ENCODE measurements around the gene ERICH6.

Gene ERICH6

DNA sequence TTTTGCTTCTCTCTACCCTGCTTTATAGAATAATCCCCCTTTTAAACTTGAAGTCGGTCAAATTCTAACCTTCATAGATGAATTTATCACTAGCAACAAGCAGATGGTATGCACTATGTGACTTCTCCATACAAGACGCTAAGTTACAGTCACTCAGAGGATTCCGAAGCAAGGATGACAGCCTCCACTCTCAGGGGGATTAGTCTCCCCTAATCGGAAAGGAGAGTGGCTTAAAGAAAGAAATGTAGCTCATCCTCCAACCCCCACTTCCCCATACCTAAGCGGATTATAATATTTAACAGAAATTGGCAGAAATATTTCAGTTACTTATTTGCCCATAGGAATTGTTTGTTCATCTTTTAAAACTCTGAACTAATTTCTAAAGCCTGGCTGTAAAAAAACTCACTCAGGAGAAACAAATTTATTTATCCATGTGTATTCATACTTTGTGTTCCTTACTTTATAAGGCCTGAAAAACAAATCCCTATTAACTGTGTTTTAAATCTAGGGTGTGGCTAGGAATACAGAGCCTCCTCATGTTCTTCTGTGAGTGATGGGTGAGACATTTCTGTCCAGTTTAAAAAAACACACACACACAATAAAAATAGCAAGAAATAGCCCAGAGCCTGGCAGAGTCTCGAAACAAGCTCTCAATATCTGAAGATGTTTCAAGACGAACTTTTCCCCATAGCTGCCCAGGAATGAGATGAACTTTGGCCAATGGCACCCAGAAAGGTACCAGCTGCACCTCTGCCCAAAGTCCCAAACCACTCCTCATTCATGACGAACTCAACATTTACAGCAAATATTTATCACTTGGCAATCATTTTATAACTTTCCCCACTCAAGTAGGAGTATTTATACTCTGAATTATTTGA is 40.6 kb upstream of the ERICH6 start:
- no peak overlapping the region for H2AFZ ChIP-seq (ENCODE audit: insufficient read depth, low read length, poor library complexity)
- no peak overlapping the region for H4K12ac ChIP-seq (ENCODE audit: low read depth, low read length)
- no peak overlapping the region for H2BK12ac ChIP-seq (ENCODE audit: low read length)
- H2AK5ac ChIP-seq (ENCODE audit: low read length), result no peak overlapping the region
- H3K23ac ChIP-seq (ENCODE audit: low read length), result no peak overlapping the region
- peak overlapping the region; percentile 8 for H3K27ac ChIP-seq (ENCODE audit: low read depth, low read length)
- no peak overlapping the region for H4K91ac ChIP-seq (ENCODE audit: low read depth, low read length)
- no peak for DNase-seq
- H3K4me2 ChIP-seq (ENCODE audit: low read length), result no peak overlapping the region
- no peak overlapping the region for H2BK5ac ChIP-seq (ENCODE audit: low read depth, low read length, poor library complexity)
- no peaks in the 10 kb centered on the region for H3K9me3 ChIP-seq (ENCODE audit: insufficient read depth, low read depth, low read length)
- peaks cover 4% of the 10 kb centered on the region for H3K79me2 ChIP-seq (ENCODE audit: control insufficient read depth, insufficient read depth, low read length, poor library complexity)
- H4K8ac ChIP-seq (ENCODE audit: low read depth, low read length), result no peak overlapping the region
- H2BK120ac ChIP-seq (ENCODE audit: insufficient read depth, low read length, poor library complexity), result no peak overlapping the region
- H3K9ac ChIP-seq (ENCODE audit: low read length), result no peak overlapping the region
- peaks cover 9 to 19% of the 10 kb centered on the region in 2 experiments for H3K4me1 ChIP-seq (ENCODE audit: control insufficient read depth in 1 of 2, insufficient read depth in 2 of 2, low read length in 2 of 2)
- H3K4ac ChIP-seq (ENCODE audit: low read depth, low read length), result no peak overlapping the region
- peaks cover 1% of the 10 kb centered on the region for H3K79me1 ChIP-seq (ENCODE audit: low read length)
- WGBS (ENCODE audit: extremely low coverage, insufficient coverage, insufficient read length), result no CpG with 5 or more reads among the region's 8 CpGs
- no peak overlapping the region for H3K4me3 ChIP-seq (ENCODE audit: low read depth, low read length)
- no peaks in the 10 kb centered on the region for H3K27me3 ChIP-seq (ENCODE audit: insufficient read depth, low read length)
- no peak overlapping the region for H3K18ac ChIP-seq (ENCODE audit: low read length)
- H3K14ac ChIP-seq (ENCODE audit: low read length), result no peak overlapping the region
- H3K36me3 ChIP-seq (ENCODE audit: control insufficient read depth in 1 of 2, insufficient read depth in 2 of 2, low read length in 2 of 2), result peaks cover 6 to 15% of the 10 kb centered on the region in 2 experiments

DNA sequence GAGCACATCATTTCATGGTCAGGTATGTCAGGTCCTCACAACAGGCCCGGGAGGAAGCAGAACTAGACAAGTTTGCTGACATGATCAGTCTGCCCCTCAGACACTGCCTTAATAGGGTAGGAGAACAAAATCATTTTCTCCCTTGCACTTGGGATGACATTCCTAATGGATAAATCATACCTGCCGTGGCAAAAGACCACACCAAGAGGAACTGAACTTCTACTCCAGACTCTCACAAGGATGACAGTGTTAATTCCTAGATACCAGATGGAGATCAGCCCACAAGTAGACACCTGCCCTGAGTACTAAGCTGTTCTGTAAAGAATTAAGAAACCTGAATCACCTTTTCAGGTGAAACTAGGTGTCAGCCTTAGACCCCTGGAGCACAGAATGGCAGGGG is 39.8 kb upstream of the ERICH6 start:
- no peak overlapping the region for H4K91ac ChIP-seq (ENCODE audit: low read depth, low read length)
- H3K4me3 ChIP-seq (ENCODE audit: low read depth, low read length), result no peak overlapping the region
- H3K4ac ChIP-seq (ENCODE audit: low read depth, low read length), result no peak overlapping the region
- H4K12ac ChIP-seq (ENCODE audit: low read depth, low read length), result no peak overlapping the region
- WGBS (ENCODE audit: extremely low coverage, insufficient coverage, insufficient read length), result no CpG with 5 or more reads among the region's 2 CpGs
- H2AK5ac ChIP-seq (ENCODE audit: low read length), result no peak overlapping the region
- peaks cover 4% of the 10 kb centered on the region for H3K79me2 ChIP-seq (ENCODE audit: control insufficient read depth, insufficient read depth, low read length, poor library complexity)
- H3K36me3 ChIP-seq (ENCODE audit: control insufficient read depth in 1 of 2, insufficient read depth in 2 of 2, low read length in 2 of 2), result peaks cover 6 to 15% of the 10 kb centered on the region in 2 experiments
- H2BK12ac ChIP-seq (ENCODE audit: low read length), result no peak overlapping the region
- no peaks in the 10 kb centered on the region for H3K27me3 ChIP-seq (ENCODE audit: insufficient read depth, low read length)
- peak overlapping the region; percentile 32 for H4K8ac ChIP-seq (ENCODE audit: low read depth, low read length)
- H3K4me1 ChIP-seq (ENCODE audit: control insufficient read depth in 1 of 2, insufficient read depth in 2 of 2, low read length in 2 of 2), result peaks cover 9 to 19% of the 10 kb centered on the region in 2 experiments
- H3K27ac ChIP-seq (ENCODE audit: low read depth, low read length), result peak overlapping the region; percentile 56
- H3K23ac ChIP-seq (ENCODE audit: low read length), result no peak overlapping the region
- H2BK5ac ChIP-seq (ENCODE audit: low read depth, low read length, poor library complexity), result no peak overlapping the region
- no peak overlapping the region for H3K9ac ChIP-seq (ENCODE audit: low read length)
- peak in 1 of 2 donors; percentile 34 for DNase-seq
- peaks cover 1% of the 10 kb centered on the region for H3K79me1 ChIP-seq (ENCODE audit: low read length)
- H3K4me2 ChIP-seq (ENCODE audit: low read length), result no peak overlapping the region
- H3K18ac ChIP-seq (ENCODE audit: low read length), result no peak overlapping the region
- H2BK120ac ChIP-seq (ENCODE audit: insufficient read depth, low read length, poor library complexity), result no peak overlapping the region
- H3K9me3 ChIP-seq (ENCODE audit: insufficient read depth, low read depth, low read length), result no peaks in the 10 kb centered on the region
- no peak overlapping the region for H3K14ac ChIP-seq (ENCODE audit: low read length)
- no peak overlapping the region for H2AFZ ChIP-seq (ENCODE audit: insufficient read depth, low read length, poor library complexity)

- no peak for DNase-seq
- H2BK12ac ChIP-seq (ENCODE audit: low read length), result no peak overlapping the region
- H3K79me1 ChIP-seq (ENCODE audit: low read length), result peaks cover 4% of the 10 kb centered on the region
- H3K18ac ChIP-seq (ENCODE audit: low read length), result peak overlapping the region; percentile 22
- H2AK5ac ChIP-seq (ENCODE audit: low read length), result peak overlapping the region; percentile 38
- no peak overlapping the region for H3K4me2 ChIP-seq (ENCODE audit: low read length)
- H3K27ac ChIP-seq (ENCODE audit: low read depth, low read length), result no peak overlapping the region
- H3K4ac ChIP-seq (ENCODE audit: low read depth, low read length), result no peak overlapping the region
- H3K79me2 ChIP-seq (ENCODE audit: control insufficient read depth, insufficient read depth, low read length, poor library complexity), result peaks cover 4% of the 10 kb centered on the region
- H3K23ac ChIP-seq (ENCODE audit: low read length), result no peak overlapping the region
- H3K9ac ChIP-seq (ENCODE audit: low read length), result no peak overlapping the region
- H2BK120ac ChIP-seq (ENCODE audit: insufficient read depth, low read length, poor library complexity), result no peak overlapping the region
- H3K9me3 ChIP-seq (ENCODE audit: insufficient read depth, low read depth, low read length), result no peaks in the 10 kb centered on the region
- H3K27me3 ChIP-seq (ENCODE audit: insufficient read depth, low read length), result no peaks in the 10 kb centered on the region
- peak overlapping the region; percentile 25 for H2BK5ac ChIP-seq (ENCODE audit: low read depth, low read length, poor library complexity)
- no peak overlapping the region for H3K4me3 ChIP-seq (ENCODE audit: low read depth, low read length)
- H2AFZ ChIP-seq (ENCODE audit: insufficient read depth, low read length, poor library complexity), result no peak overlapping the region
- H3K14ac ChIP-seq (ENCODE audit: low read length), result no peak overlapping the region
- no CpG with 5 or more reads among the region's 4 CpGs for WGBS (ENCODE audit: extremely low coverage, insufficient coverage, insufficient read length)
- H4K12ac ChIP-seq (ENCODE audit: low read depth, low read length), result no peak overlapping the region
- H4K91ac ChIP-seq (ENCODE audit: low read depth, low read length), result no peak overlapping the region
- H4K8ac ChIP-seq (ENCODE audit: low read depth, low read length), result no peak overlapping the region
- H3K4me1 ChIP-seq (ENCODE audit: control insufficient read depth in 1 of 2, insufficient read depth in 2 of 2, low read length in 2 of 2), result peaks cover 11 to 23% of the 10 kb centered on the region in 2 experiments
- peaks cover 6 to 15% of the 10 kb centered on the region in 2 experiments for H3K36me3 ChIP-seq (ENCODE audit: control insufficient read depth in 1 of 2, insufficient read depth in 2 of 2, low read length in 2 of 2)
Measured at GRCh38 chr3:150742679-150743078, 39.0 kb upstream of the ERICH6 start.

DNA sequence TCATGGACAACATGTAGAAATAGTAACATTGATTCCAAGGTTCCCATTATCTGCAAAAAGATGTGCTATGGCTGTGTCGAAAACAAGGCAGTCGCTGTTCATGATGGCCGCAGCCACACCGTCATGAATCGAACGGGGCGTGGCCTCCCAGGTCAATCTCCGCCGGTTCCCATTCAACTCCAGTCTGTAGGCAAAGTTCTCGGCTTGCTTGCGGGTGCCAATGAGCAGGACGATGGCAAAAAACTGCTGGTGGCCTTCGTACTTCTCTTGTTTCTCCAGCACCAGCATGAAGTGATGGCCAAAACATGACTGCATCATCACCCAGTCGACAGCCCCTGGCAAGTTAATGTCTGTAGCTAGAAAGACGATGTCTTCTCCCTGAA is 38.4 kb upstream of the ERICH6 start:
- peaks cover 6 to 15% of the 10 kb centered on the region in 2 experiments for H3K36me3 ChIP-seq (ENCODE audit: control insufficient read depth in 1 of 2, insufficient read depth in 2 of 2, low read length in 2 of 2)
- no peak overlapping the region for H3K4me3 ChIP-seq (ENCODE audit: low read depth, low read length)
- H4K8ac ChIP-seq (ENCODE audit: low read depth, low read length), result no peak overlapping the region
- no peaks in the 10 kb centered on the region for H3K27me3 ChIP-seq (ENCODE audit: insufficient read depth, low read length)
- peaks cover 11 to 23% of the 10 kb centered on the region in 2 experiments for H3K4me1 ChIP-seq (ENCODE audit: control insufficient read depth in 1 of 2, insufficient read depth in 2 of 2, low read length in 2 of 2)
- H2BK120ac ChIP-seq (ENCODE audit: insufficient read depth, low read length, poor library complexity), result no peak overlapping the region
- peak overlapping the region; percentile 38 for H2AK5ac ChIP-seq (ENCODE audit: low read length)
- H3K79me2 ChIP-seq (ENCODE audit: control insufficient read depth, insufficient read depth, low read length, poor library complexity), result peaks cover 4% of the 10 kb centered on the region
- peaks cover 5% of the 10 kb centered on the region for H3K79me1 ChIP-seq (ENCODE audit: low read length)
- H2BK12ac ChIP-seq (ENCODE audit: low read length), result peak overlapping the region; percentile 15
- H3K4me2 ChIP-seq (ENCODE audit: low read length), result no peak overlapping the region
- no peaks in the 10 kb centered on the region for H3K9me3 ChIP-seq (ENCODE audit: insufficient read depth, low read depth, low read length)
- H3K18ac ChIP-seq (ENCODE audit: low read length), result peak overlapping the region; percentile 22
- H2AFZ ChIP-seq (ENCODE audit: insufficient read depth, low read length, poor library complexity), result no peak overlapping the region
- no peak for DNase-seq
- no CpG with 5 or more reads among the region's 15 CpGs for WGBS (ENCODE audit: extremely low coverage, insufficient coverage, insufficient read length)
- H4K12ac ChIP-seq (ENCODE audit: low read depth, low read length), result no peak overlapping the region
- H4K91ac ChIP-seq (ENCODE audit: low read depth, low read length), result no peak overlapping the region
- peak overlapping the region; percentile 32 for H3K14ac ChIP-seq (ENCODE audit: low read length)
- H3K27ac ChIP-seq (ENCODE audit: low read depth, low read length), result no peak overlapping the region
- H3K4ac ChIP-seq (ENCODE audit: low read depth, low read length), result peak overlapping the region; percentile 4
- peak overlapping the region; percentile 25 for H2BK5ac ChIP-seq (ENCODE audit: low read depth, low read length, poor library complexity)
- no peak overlapping the region for H3K9ac ChIP-seq (ENCODE audit: low read length)
- H3K23ac ChIP-seq (ENCODE audit: low read length), result no peak overlapping the region

Data from trophoblast cell (in vitro differentiated cells and primary cell).